ENCODE measurements around the gene TOX4.

Gene TOX4

DNA sequence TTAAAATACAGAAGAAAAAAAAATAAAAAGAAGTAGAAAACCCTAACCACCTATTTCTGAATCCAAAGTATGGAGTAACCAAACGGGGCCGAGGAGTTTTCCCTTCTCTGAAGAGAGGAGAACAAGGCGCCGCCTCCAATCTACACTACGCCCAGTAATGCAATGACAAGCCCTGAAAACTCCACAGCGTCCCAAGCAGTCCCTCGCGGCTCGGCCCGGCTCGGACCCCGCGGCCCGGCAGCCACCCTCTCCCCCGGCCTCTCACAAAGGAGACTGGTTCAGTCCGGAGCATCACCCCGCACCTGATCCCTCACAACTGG, 21.4 kb upstream of the TOX4 start:
- no peak for FAIRE-seq
- no peak for DNase-seq (ENCODE audit: insufficient read length, low spot score)
- TF ChIP-seq SPI1 (IDR thresholded peaks at IDR 0.05; ENCODE audit: low read depth, low read length): no peak
- TF ChIP-seq PAX5 (IDR thresholded peaks at IDR 0.05; ENCODE audit: insufficient read depth, low read length, severe bottlenecking): no peak
- no peak for TF ChIP-seq POLR2A (IDR thresholded peaks at IDR 0.05; ENCODE audit: low read depth, low read length)
- no peak for TF ChIP-seq POLR2AphosphoS5 (IDR thresholded peaks at IDR 0.05; ENCODE audit: low read depth, low read length)
- no peak for TF ChIP-seq POU2F2 (IDR thresholded peaks at IDR 0.05; ENCODE audit: low read depth, low read length)
- TF ChIP-seq TAF1 (IDR thresholded peaks at IDR 0.05; ENCODE audit: low read depth, low read length): no peak

DNA sequence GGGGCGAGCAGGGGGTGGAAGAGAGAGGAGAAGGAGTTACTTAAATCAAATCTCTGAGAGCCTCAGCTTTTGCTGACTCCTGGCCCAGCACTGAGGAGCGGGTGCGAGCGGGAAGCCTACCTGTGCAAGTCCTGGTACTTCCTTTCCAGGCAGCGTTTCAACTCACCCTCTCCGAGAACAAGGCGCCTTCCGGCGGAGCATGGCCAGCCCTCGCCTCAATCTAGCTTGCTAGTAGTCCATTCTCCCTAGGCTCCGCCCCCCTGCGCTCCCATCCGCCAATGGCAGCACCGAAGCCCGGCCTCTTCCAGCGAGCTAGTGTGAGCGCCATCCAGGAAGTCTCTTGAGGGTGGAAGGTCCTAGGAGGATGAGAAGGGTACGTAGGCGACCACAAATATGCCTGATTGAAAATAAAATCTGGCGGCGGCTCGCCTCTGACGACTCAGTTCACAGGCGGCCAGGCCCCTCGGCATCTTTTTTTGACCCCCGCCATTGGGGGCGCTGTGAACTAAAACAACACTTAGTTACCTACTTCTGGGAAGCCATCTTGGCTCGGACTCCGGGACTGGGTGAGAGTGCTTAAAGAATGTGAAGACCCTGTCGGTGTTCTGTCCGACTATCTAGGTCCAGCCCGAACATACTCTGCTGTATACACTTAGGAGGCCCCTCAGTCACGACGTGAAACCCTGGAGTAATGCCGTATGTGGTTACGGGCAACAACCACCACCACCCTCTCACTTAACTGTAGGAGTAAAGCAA, 20.9 kb upstream of the TOX4 start, which contains the start of gene CHD8:
TSS of gene CHD8 (minus strand) at position 212 of the 756 bp plus-strand sequence. CDS start 24,480 bp downstream, outside the sequence.
- peak; percentile 33; the same call in 1 of the 2 replicates for TF ChIP-seq POU2F2 (IDR thresholded peaks at IDR 0.05; ENCODE audit: low read depth, low read length)
- no peak for TF ChIP-seq PAX5 (IDR thresholded peaks at IDR 0.05; ENCODE audit: insufficient read depth, low read length, severe bottlenecking)
- TF ChIP-seq POLR2AphosphoS5 (IDR thresholded peaks at IDR 0.05; ENCODE audit: low read depth, low read length): peak; percentile 90
- peak; percentile 78 for TF ChIP-seq TAF1 (IDR thresholded peaks at IDR 0.05; ENCODE audit: low read depth, low read length)
- peak; percentile 26; the same call in 1 of the 2 replicates for TF ChIP-seq SPI1 (IDR thresholded peaks at IDR 0.05; ENCODE audit: low read depth, low read length)
- TF ChIP-seq POLR2A (IDR thresholded peaks at IDR 0.05; ENCODE audit: low read depth, low read length): peak; percentile 80
- DNase-seq (ENCODE audit: insufficient read length, low spot score): peak; percentile 92
- FAIRE-seq: peak; percentile 99

DNA sequence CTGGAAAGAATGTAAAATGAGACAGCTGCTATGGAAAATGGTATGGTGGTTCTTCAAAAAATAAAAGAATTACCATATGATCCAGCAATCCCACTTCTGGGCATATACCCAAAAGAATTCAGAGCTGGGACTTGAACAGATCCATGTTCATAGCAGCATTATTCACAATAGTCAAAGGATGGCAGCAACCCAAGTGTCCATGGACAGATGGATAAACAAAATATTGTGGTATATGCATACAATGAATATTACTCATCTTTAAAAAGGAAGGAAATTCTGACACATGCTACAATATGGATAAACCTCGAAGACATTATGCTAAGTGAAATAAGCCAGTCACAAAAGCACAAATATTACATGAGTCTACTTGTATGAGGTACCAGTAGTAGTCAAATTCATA, 9.4 kb upstream of the TOX4 start:
- no peak for DNase-seq (ENCODE audit: insufficient read length, low spot score)
- FAIRE-seq: no peak
- TF ChIP-seq TAF1 (IDR thresholded peaks at IDR 0.05; ENCODE audit: low read depth, low read length): no peak
- TF ChIP-seq SPI1 (IDR thresholded peaks at IDR 0.05; ENCODE audit: low read depth, low read length): no peak
- no peak for TF ChIP-seq POLR2A (IDR thresholded peaks at IDR 0.05; ENCODE audit: low read depth, low read length)
- no peak for TF ChIP-seq POLR2AphosphoS5 (IDR thresholded peaks at IDR 0.05; ENCODE audit: low read depth, low read length)
- TF ChIP-seq POU2F2 (IDR thresholded peaks at IDR 0.05; ENCODE audit: low read depth, low read length): no peak
- no peak for TF ChIP-seq PAX5 (IDR thresholded peaks at IDR 0.05; ENCODE audit: insufficient read depth, low read length, severe bottlenecking)

DNA sequence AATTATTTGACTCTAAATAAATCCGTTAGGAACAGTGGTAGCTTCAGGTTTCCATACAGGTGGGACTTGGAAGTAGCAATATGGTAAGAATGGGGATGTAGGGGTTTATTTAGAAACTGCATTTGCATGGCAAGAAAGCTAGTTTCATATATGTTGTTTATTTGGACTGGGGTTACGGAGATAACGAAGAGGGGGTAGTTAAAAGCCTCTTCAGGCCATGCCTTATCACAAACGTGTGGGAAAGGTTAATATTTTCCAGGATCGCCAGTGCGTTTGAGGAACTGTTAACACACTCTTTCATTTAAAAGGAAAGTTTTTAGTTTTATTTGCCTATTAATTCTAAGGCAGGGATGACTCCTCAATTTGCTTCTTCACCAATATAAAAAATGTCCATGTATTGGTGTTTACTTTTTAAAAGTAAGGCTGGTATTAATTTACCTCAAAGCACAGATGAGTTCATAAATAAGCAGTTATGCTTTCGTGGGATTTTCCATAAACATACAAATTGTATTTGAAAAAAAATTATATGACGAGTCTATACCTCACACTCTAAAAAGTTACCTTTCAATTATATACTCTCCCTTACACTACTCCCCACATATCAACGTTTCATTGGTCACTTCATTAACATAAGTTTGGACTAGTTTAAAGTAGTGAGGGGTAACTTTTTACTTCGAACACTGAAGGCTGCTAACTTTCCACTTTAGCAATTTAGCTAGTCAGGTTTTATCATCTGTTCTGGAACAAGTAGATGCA, 1.1 kb upstream of the TOX4 start:
- DNase-seq (ENCODE audit: insufficient read length, low spot score) (no peak), FAIRE-seq (no peak)
- TF ChIP-seq TAF1 (IDR thresholded peaks at IDR 0.05; ENCODE audit: low read depth, low read length): no peak
- no peak for TF ChIP-seq POU2F2 (IDR thresholded peaks at IDR 0.05; ENCODE audit: low read depth, low read length)
- TF ChIP-seq POLR2AphosphoS5 (IDR thresholded peaks at IDR 0.05; ENCODE audit: low read depth, low read length): no peak
- TF ChIP-seq POLR2A (IDR thresholded peaks at IDR 0.05; ENCODE audit: low read depth, low read length): no peak
- no peak for TF ChIP-seq SPI1 (IDR thresholded peaks at IDR 0.05; ENCODE audit: low read depth, low read length)
- no peak for TF ChIP-seq PAX5 (IDR thresholded peaks at IDR 0.05; ENCODE audit: insufficient read depth, low read length, severe bottlenecking)

DNA sequence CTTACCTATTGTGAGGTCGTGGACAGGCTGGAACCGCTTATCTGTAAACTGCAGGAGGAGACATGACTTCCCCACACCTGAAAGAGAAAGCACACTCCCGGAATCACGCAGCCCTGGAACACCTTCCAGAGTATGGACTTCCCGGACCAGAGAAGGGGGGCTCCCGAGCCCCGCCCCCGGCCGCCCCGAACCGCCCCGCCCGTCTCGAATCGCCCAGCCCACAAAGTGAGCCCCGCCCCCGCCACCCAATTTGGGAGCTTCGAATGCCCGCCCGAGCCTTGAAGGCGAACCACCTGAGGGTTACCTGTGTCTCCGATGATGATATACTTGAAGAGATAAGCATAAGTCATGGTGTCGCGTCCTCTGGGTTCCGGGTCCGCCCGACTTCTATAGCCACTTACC, 471 bp upstream of the TOX4 start:
- TF ChIP-seq POU2F2 (IDR thresholded peaks at IDR 0.05; ENCODE audit: low read depth, low read length): no peak
- peak; percentile 75; the same call in 1 of the 2 replicates for TF ChIP-seq POLR2A (IDR thresholded peaks at IDR 0.05; ENCODE audit: low read depth, low read length)
- no peak for TF ChIP-seq TAF1 (IDR thresholded peaks at IDR 0.05; ENCODE audit: low read depth, low read length)
- no peak for TF ChIP-seq POLR2AphosphoS5 (IDR thresholded peaks at IDR 0.05; ENCODE audit: low read depth, low read length)
- DNase-seq (ENCODE audit: insufficient read length, low spot score) (peak; percentile 37), FAIRE-seq (no peak)

DNA sequence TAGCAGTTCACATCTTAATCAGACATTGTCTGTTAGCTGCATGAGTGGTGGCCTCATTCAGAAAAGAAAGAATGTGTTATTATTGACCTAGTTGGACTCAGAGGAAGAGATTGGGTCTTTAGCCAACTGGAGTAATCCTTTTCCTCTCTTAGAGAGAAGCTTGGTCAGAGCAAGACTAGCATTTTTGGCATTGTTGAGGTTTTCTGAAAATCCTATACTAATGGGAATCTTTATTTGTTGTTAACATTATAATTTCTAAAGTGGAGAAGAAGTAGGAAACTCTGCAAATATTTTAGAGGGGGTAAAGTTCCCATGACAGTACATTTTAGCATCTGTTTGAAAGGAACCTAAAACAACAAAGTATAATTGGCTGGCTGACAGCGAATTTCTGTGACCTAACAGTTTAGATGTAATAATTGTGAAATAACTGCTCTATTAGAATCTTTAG, 9.7 kb downstream of the TOX4 start:
- DNase-seq (ENCODE audit: insufficient read length, low spot score) (no peak), FAIRE-seq (no peak)
- no peak for TF ChIP-seq POU2F2 (IDR thresholded peaks at IDR 0.05; ENCODE audit: low read depth, low read length)
- no peak for TF ChIP-seq PAX5 (IDR thresholded peaks at IDR 0.05; ENCODE audit: insufficient read depth, low read length, severe bottlenecking)
- TF ChIP-seq POLR2AphosphoS5 (IDR thresholded peaks at IDR 0.05; ENCODE audit: low read depth, low read length): no peak
- no peak for TF ChIP-seq SPI1 (IDR thresholded peaks at IDR 0.05; ENCODE audit: low read depth, low read length)
- TF ChIP-seq POLR2A (IDR thresholded peaks at IDR 0.05; ENCODE audit: low read depth, low read length): no peak
- no peak for TF ChIP-seq TAF1 (IDR thresholded peaks at IDR 0.05; ENCODE audit: low read depth, low read length)

DNA sequence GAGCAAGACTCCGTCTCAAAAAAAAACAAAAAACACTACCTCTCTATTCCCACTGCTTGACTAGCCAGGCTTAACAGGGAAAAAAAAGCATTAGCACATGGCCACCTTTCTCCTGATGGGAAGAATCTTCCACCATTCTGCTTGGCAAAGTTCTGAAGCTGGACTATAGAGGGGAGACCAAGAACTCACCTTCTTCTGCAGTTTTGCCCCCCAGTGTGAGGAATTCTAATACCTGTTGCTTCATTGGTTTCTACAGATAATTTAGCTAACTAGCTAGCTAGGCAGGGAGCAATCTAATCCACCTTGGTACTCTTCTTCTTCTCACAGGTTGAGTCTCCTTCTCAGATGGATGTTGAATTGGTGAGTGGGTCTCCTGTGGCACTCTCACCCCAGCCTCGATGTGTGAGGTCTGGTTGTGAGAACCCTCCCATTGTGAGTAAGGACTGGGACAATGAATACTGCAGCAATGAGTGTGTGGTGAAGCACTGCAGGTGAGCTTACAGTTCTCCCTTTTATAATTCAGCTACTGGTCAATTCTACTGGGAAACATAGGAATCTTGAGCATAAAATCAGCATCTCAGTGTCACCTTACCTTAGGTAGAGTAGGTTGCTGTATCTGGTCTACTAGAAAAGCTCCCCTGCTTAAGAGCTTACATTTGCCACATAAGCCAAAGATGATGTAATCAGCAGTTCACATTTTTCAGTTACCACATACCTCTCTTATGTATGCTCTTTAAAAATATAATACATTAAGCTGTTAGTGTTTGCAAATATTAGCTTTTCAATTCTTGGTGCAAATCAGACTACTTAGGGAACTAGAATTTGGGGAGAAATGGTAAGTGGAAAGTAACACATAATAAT, 18.1 kb downstream of the TOX4 start:
- DNase-seq (ENCODE audit: insufficient read length, low spot score): no peak
- TF ChIP-seq POLR2AphosphoS5 (IDR thresholded peaks at IDR 0.05; ENCODE audit: low read depth, low read length): no peak
- TF ChIP-seq TAF1 (IDR thresholded peaks at IDR 0.05; ENCODE audit: low read depth, low read length): no peak
- TF ChIP-seq SPI1 (IDR thresholded peaks at IDR 0.05; ENCODE audit: low read depth, low read length): no peak
- TF ChIP-seq PAX5 (IDR thresholded peaks at IDR 0.05; ENCODE audit: insufficient read depth, low read length, severe bottlenecking): no peak
- TF ChIP-seq POU2F2 (IDR thresholded peaks at IDR 0.05; ENCODE audit: low read depth, low read length): no peak
- TF ChIP-seq POLR2A (IDR thresholded peaks at IDR 0.05; ENCODE audit: low read depth, low read length): no peak
- no peak for FAIRE-seq

DNA sequence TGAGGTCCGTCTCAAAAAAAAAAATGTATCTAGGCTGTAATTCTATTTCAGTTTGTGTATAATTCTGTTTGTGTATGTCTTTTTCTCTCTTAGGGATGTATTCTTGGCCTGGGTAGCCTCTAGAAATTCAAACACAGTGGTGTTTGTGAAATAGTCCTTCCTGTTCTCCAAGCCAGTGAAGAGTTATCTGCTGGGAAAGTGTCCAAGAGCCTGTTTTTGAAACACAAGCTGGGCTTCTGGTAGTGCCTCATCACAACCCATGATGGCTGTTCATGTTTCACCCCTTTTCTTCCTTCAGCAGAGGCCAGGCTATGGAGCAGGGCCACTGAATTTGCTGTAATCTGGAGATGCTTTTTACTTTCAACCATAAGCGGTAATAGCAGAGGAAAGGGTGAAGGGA, 19.5 kb downstream of the TOX4 start:
- FAIRE-seq: no peak
- no peak for DNase-seq (ENCODE audit: insufficient read length, low spot score)
- no peak for TF ChIP-seq POLR2A (IDR thresholded peaks at IDR 0.05; ENCODE audit: low read depth, low read length)
- TF ChIP-seq SPI1 (IDR thresholded peaks at IDR 0.05; ENCODE audit: low read depth, low read length): no peak
- no peak for TF ChIP-seq POU2F2 (IDR thresholded peaks at IDR 0.05; ENCODE audit: low read depth, low read length)
- TF ChIP-seq POLR2AphosphoS5 (IDR thresholded peaks at IDR 0.05; ENCODE audit: low read depth, low read length): no peak
- TF ChIP-seq PAX5 (IDR thresholded peaks at IDR 0.05; ENCODE audit: insufficient read depth, low read length, severe bottlenecking): no peak
- no peak for TF ChIP-seq TAF1 (IDR thresholded peaks at IDR 0.05; ENCODE audit: low read depth, low read length)
